Endothelial cell of hepatic sinusoid (primary cell): ENCODE data around the gene STK32C.
"Not testable (repeated sequence)": the region's sequence is repeated elsewhere in the genome, so short reads cannot be mapped to it uniquely, and the experiment has no call there.

ENCODE experiments used
- in situ Hi-C: cut with HindIII; loops from 2 replicates; pipeline ENCODE4 v1.10.0; 2017; ENCODE audit warnings: low sequenced_read_pairs

STK32C gene

GRCh38 chr10:132270721-132271457 is 36.9 kb downstream of the STK32C start:
- in situ Hi-C loops = no loop called here

GRCh38 chr10:132270256-132270655 is 37.5 kb downstream of the STK32C start:
- in situ Hi-C loops = no loop called here

- in situ Hi-C loops = no loop called here
Measured at GRCh38 chr10:132269266-132270230, 38.2 kb downstream of the STK32C start.

GRCh38 chr10:132267916-132268315 is 39.8 kb downstream of the STK32C start:
- in situ Hi-C loops = not testable (repeated sequence)

GRCh38 chr10:132266594-132267161 is 41.1 kb downstream of the STK32C start:
- in situ Hi-C loops = no loop called here

- in situ Hi-C loops = no loop called here
Measured at GRCh38 chr10:132265890-132266496, 41.8 kb downstream of the STK32C start.

GRCh38 chr10:132264966-132265889 is 42.5 kb downstream of the STK32C start:
- in situ Hi-C loops = no loop called here

- in situ Hi-C loops = no loop called here
Measured at GRCh38 chr10:132264306-132264950, 43.3 kb downstream of the STK32C start.

GRCh38 chr10:132263866-132264265 is 43.9 kb downstream of the STK32C start:
- in situ Hi-C loops = no loop called here

GRCh38 chr10:132259702-132260482 is 47.9 kb downstream of the STK32C start:
- in situ Hi-C loops = loop anchor here (5.0 kb wide), 1 partner anchor 82 kb away; no protein-coding TSS in a partner anchor

- in situ Hi-C loops = loop anchor here (5.0 kb wide), 1 partner anchor 84 kb away; no protein-coding TSS in a partner anchor
Measured at GRCh38 chr10:132258423-132258822, 49.3 kb downstream of the STK32C start.

- in situ Hi-C loops = loop anchor here (5.0 kb wide), 1 partner anchor 84 kb away; no protein-coding TSS in a partner anchor
Measured at GRCh38 chr10:132257907-132258306, 49.8 kb downstream of the STK32C start.

GRCh38 chr10:132257271-132257670 is 50.5 kb downstream of the STK32C start:
- in situ Hi-C loops = loop anchor here (5.0 kb wide), 1 partner anchor 85 kb away; no protein-coding TSS in a partner anchor

- in situ Hi-C loops = loop anchor here (5.0 kb wide), 1 partner anchor 85 kb away; no protein-coding TSS in a partner anchor
Measured at GRCh38 chr10:132256866-132257265, 50.9 kb downstream of the STK32C start.

GRCh38 chr10:132255489-132256344 is 52.0 kb downstream of the STK32C start:
- in situ Hi-C loops = loop anchor here (5.0 kb wide), 1 partner anchor 87 kb away; no protein-coding TSS in a partner anchor

GRCh38 chr10:132254841-132255240 is 52.9 kb downstream of the STK32C start:
- in situ Hi-C loops = loop anchor here (5.0 kb wide), 1 partner anchor 87 kb away; no protein-coding TSS in a partner anchor

- in situ Hi-C loops = no loop called here
Measured at GRCh38 chr10:132253092-132253687, 54.6 kb downstream of the STK32C start.
